GM12865 (cell line): ENCODE results near the gene PTEN.

Source experiments
- DNase-seq: peaks from one replicate; pipeline ENCODE4 v3.0.0; 2010; ENCODE audit warnings: low read depth
- H3K4me3 ChIP-seq: 2 replicates; pipeline ENCODE4 v1.5.1; 2011; ENCODE audit warnings: mild to moderate bottlenecking, low read depth, low read length, control low read depth
- TF ChIP-seq, protein P1 (sequence below): IDR thresholded peaks from 2 replicates; pipeline ENCODE4 v1.5.1; 2011; ENCODE audit warnings: low read length, control low read depth, low read depth, inconsistent platforms; ENCODE audit not compliant: insufficient read depth; ENCODE audit errors: missing control alignments

The PTEN gene

GRCh38 chr10:87923233-87923632 lies 59.8 kb downstream of the PTEN start:
- H3K4me3 ChIP-seq, result no peak overlapping the region
- no peak for DNase-seq
- TF ChIP-seq, protein P1, sequence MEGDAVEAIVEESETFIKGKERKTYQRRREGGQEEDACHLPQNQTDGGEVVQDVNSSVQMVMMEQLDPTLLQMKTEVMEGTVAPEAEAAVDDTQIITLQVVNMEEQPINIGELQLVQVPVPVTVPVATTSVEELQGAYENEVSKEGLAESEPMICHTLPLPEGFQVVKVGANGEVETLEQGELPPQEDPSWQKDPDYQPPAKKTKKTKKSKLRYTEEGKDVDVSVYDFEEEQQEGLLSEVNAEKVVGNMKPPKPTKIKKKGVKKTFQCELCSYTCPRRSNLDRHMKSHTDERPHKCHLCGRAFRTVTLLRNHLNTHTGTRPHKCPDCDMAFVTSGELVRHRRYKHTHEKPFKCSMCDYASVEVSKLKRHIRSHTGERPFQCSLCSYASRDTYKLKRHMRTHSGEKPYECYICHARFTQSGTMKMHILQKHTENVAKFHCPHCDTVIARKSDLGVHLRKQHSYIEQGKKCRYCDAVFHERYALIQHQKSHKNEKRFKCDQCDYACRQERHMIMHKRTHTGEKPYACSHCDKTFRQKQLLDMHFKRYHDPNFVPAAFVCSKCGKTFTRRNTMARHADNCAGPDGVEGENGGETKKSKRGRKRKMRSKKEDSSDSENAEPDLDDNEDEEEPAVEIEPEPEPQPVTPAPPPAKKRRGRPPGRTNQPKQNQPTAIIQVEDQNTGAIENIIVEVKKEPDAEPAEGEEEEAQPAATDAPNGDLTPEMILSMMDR, result no peak

- no peak overlapping the region for H3K4me3 ChIP-seq
- no peak for DNase-seq
- TF ChIP-seq, protein P1, result no peak
Measured at GRCh38 chr10:87925570-87925969, 62.1 kb downstream of the PTEN start.

GRCh38 chr10:87927091-87927490 lies 63.7 kb downstream of the PTEN start:
- DNase-seq, result no peak
- TF ChIP-seq, protein P1, result no peak
- no peak overlapping the region for H3K4me3 ChIP-seq

DNA sequence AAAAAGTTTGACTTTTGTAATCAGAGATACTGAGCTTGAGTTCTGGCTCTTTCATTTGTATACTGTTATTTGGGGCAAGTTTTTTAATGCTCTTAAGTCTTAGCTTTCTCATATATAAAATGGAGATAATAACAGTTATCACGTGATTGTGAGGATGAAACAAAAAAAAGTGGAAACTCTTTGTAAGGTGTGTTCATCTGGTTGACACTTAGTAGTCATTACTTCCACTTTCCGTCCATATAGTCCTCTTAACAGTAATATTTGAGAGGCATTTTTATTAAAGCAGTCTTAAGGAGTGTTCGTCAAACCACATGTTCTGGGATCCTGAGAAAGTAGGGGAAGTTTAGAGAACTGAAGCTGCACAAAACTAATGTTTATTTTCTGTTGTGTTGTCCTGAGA lies 65.6 kb downstream of the PTEN start:
- TF ChIP-seq, protein P1, result no peak
- peak overlapping the region; percentile 15 for H3K4me3 ChIP-seq
- peak; percentile 38 for DNase-seq

- TF ChIP-seq, protein P1, result no peak
- DNase-seq, result no peak
Measured at GRCh38 chr10:87930141-87930540, 66.7 kb downstream of the PTEN start.

DNA sequence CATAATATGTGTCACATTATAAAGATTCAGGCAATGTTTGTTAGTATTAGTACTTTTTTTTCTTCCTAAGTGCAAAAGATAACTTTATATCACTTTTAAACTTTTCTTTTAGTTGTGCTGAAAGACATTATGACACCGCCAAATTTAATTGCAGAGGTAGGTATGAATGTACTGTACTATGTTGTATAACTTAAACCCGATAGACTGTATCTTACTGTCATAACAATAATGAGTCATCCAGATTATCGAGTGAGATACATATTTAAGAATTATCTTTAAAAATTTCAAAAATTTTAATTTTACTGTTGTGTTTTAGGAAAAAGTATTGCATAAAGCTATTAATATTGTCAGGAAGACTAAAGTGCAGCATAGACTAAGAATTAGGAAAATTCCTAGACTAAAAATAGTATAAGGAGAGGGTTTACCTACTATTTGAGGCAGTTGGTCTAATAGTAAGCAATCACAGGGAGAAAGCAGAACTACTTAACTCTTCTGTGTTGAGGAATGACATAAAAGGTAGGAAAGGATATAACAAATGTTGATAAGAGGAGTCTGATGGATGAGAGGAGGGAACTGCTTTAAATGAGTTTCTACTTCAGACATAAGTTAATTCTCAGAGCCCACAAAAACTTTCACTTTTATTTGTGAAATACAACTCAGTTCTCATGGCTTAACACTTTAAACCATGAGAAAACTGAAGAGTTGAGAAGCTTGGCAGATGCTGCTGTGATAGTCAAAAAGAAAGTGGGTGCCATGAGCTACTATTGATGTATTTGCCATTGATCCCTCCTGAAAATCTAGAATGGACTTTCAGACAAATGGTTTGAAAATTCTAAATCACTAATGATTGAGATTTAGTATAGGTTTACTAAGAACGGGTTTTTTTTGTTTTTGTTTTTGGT lies 67.8 kb downstream of the PTEN start:
- DNase-seq, result peak; percentile 80
- H3K4me3 ChIP-seq, result no peak overlapping the region
- TF ChIP-seq, protein P1, result no peak

More at GRCh38 chr10:87930141-87930540, 66.7 kb downstream of the PTEN start:
- H3K4me3 ChIP-seq, result no peak overlapping the region
